ENCODE measurements around the gene UNC80.

The UNC80 gene

GRCh38 chr2:209958016-209958415 is 186.4 kb downstream of the UNC80 start:
- Histone ChIP-seq H3K9ac (ENCODE audit: low read depth in 1 of 2, low read length in 2 of 2) (no peak overlapping the region), H3K4me1 (ENCODE audit: control insufficient read depth in 2 of 2, insufficient read depth in 2 of 2, low read length in 2 of 2) (no peaks in the 10 kb centered on the region), H3K36me3 (ENCODE audit: control insufficient read depth in 2 of 2, insufficient read depth in 2 of 2, low read length in 2 of 2) (no peaks in the 10 kb centered on the region), H3K4me3 (ENCODE audit: low read length in 2 of 2) (no peak overlapping the region), H3K9me3 (ENCODE audit: control insufficient read depth in 2 of 2, low read length in 2 of 2) (no peaks in the 10 kb centered on the region), H3K27me3 (ENCODE audit: control insufficient read depth in 2 of 2, insufficient read depth in 2 of 2, low read length in 2 of 2) (no peaks in the 10 kb centered on the region), H3K27ac (ENCODE audit: low read depth in 2 of 2, low read length in 2 of 2) (no peak overlapping the region)

- H3K9ac ChIP-seq (ENCODE audit: low read depth in 1 of 2, low read length in 2 of 2), result no peak overlapping the region
- no peaks in the 10 kb centered on the region for H3K4me1 ChIP-seq (ENCODE audit: control insufficient read depth in 2 of 2, insufficient read depth in 2 of 2, low read length in 2 of 2)
- no peak overlapping the region for H3K4me3 ChIP-seq (ENCODE audit: low read length in 2 of 2)
- H3K36me3 ChIP-seq (ENCODE audit: control insufficient read depth in 2 of 2, insufficient read depth in 2 of 2, low read length in 2 of 2), result no peaks in the 10 kb centered on the region
- no peaks in the 10 kb centered on the region for H3K27me3 ChIP-seq (ENCODE audit: control insufficient read depth in 2 of 2, insufficient read depth in 2 of 2, low read length in 2 of 2)
- H3K9me3 ChIP-seq (ENCODE audit: control insufficient read depth in 2 of 2, low read length in 2 of 2), result no peaks in the 10 kb centered on the region
- no peak overlapping the region for H3K27ac ChIP-seq (ENCODE audit: low read depth in 2 of 2, low read length in 2 of 2)
These were observed 188.4 kb downstream of the UNC80 start for GRCh38 chr2:209960045-209960444.

- H3K27ac ChIP-seq (ENCODE audit: low read depth in 2 of 2, low read length in 2 of 2), result no peak overlapping the region
- H3K4me3 ChIP-seq (ENCODE audit: low read length in 2 of 2), result no peak overlapping the region
- no peaks in the 10 kb centered on the region for H3K27me3 ChIP-seq (ENCODE audit: control insufficient read depth in 2 of 2, insufficient read depth in 2 of 2, low read length in 2 of 2)
- no peaks in the 10 kb centered on the region for H3K9me3 ChIP-seq (ENCODE audit: control insufficient read depth in 2 of 2, low read length in 2 of 2)
- H3K36me3 ChIP-seq (ENCODE audit: control insufficient read depth in 2 of 2, insufficient read depth in 2 of 2, low read length in 2 of 2), result no peaks in the 10 kb centered on the region
- H3K4me1 ChIP-seq (ENCODE audit: control insufficient read depth in 2 of 2, insufficient read depth in 2 of 2, low read length in 2 of 2), result no peaks in the 10 kb centered on the region
- no peak overlapping the region for H3K9ac ChIP-seq (ENCODE audit: low read depth in 1 of 2, low read length in 2 of 2)
These were observed 189.3 kb downstream of the UNC80 start for GRCh38 chr2:209960676-209961630.

- Histone ChIP-seq H3K9ac (ENCODE audit: low read depth in 1 of 2, low read length in 2 of 2) (no peak overlapping the region), H3K27me3 (ENCODE audit: control insufficient read depth in 2 of 2, insufficient read depth in 2 of 2, low read length in 2 of 2) (no peaks in the 10 kb centered on the region), H3K27ac (ENCODE audit: low read depth in 2 of 2, low read length in 2 of 2) (no peak overlapping the region), H3K9me3 (ENCODE audit: control insufficient read depth in 2 of 2, low read length in 2 of 2) (no peaks in the 10 kb centered on the region), H3K4me3 (ENCODE audit: low read length in 2 of 2) (no peak overlapping the region), H3K36me3 (ENCODE audit: control insufficient read depth in 2 of 2, insufficient read depth in 2 of 2, low read length in 2 of 2) (no peaks in the 10 kb centered on the region), H3K4me1 (ENCODE audit: control insufficient read depth in 2 of 2, insufficient read depth in 2 of 2, low read length in 2 of 2) (no peaks in the 10 kb centered on the region)
These were observed 194.1 kb downstream of the UNC80 start for GRCh38 chr2:209965723-209966122.

- no peaks in the 10 kb centered on the region for H3K4me1 ChIP-seq (ENCODE audit: control insufficient read depth in 2 of 2, insufficient read depth in 2 of 2, low read length in 2 of 2)
- H3K27me3 ChIP-seq (ENCODE audit: control insufficient read depth in 2 of 2, insufficient read depth in 2 of 2, low read length in 2 of 2), result no peaks in the 10 kb centered on the region
- no peaks in the 10 kb centered on the region for H3K36me3 ChIP-seq (ENCODE audit: control insufficient read depth in 2 of 2, insufficient read depth in 2 of 2, low read length in 2 of 2)
- no peak overlapping the region for H3K9ac ChIP-seq (ENCODE audit: low read depth in 1 of 2, low read length in 2 of 2)
- no peak overlapping the region for H3K4me3 ChIP-seq (ENCODE audit: low read length in 2 of 2)
- no peak overlapping the region for H3K27ac ChIP-seq (ENCODE audit: low read depth in 2 of 2, low read length in 2 of 2)
- no peaks in the 10 kb centered on the region for H3K9me3 ChIP-seq (ENCODE audit: control insufficient read depth in 2 of 2, low read length in 2 of 2)
These were observed 198.1 kb downstream of the UNC80 start for GRCh38 chr2:209969692-209970091.

GRCh38 chr2:209970271-209970670 is 198.6 kb downstream of the UNC80 start:
- H3K4me1 ChIP-seq (ENCODE audit: control insufficient read depth in 2 of 2, insufficient read depth in 2 of 2, low read length in 2 of 2), result no peaks in the 10 kb centered on the region
- H3K9me3 ChIP-seq (ENCODE audit: control insufficient read depth in 2 of 2, low read length in 2 of 2), result no peaks in the 10 kb centered on the region
- H3K36me3 ChIP-seq (ENCODE audit: control insufficient read depth in 2 of 2, insufficient read depth in 2 of 2, low read length in 2 of 2), result no peaks in the 10 kb centered on the region
- H3K4me3 ChIP-seq (ENCODE audit: low read length in 2 of 2), result no peak overlapping the region
- no peak overlapping the region for H3K9ac ChIP-seq (ENCODE audit: low read depth in 1 of 2, low read length in 2 of 2)
- H3K27me3 ChIP-seq (ENCODE audit: control insufficient read depth in 2 of 2, insufficient read depth in 2 of 2, low read length in 2 of 2), result no peaks in the 10 kb centered on the region
- no peak overlapping the region for H3K27ac ChIP-seq (ENCODE audit: low read depth in 2 of 2, low read length in 2 of 2)

GRCh38 chr2:209970711-209971110 is 199.1 kb downstream of the UNC80 start:
- no peaks in the 10 kb centered on the region for H3K4me1 ChIP-seq (ENCODE audit: control insufficient read depth in 2 of 2, insufficient read depth in 2 of 2, low read length in 2 of 2)
- H3K27me3 ChIP-seq (ENCODE audit: control insufficient read depth in 2 of 2, insufficient read depth in 2 of 2, low read length in 2 of 2), result no peaks in the 10 kb centered on the region
- no peaks in the 10 kb centered on the region for H3K9me3 ChIP-seq (ENCODE audit: control insufficient read depth in 2 of 2, low read length in 2 of 2)
- no peak overlapping the region for H3K9ac ChIP-seq (ENCODE audit: low read depth in 1 of 2, low read length in 2 of 2)
- H3K36me3 ChIP-seq (ENCODE audit: control insufficient read depth in 2 of 2, insufficient read depth in 2 of 2, low read length in 2 of 2), result no peaks in the 10 kb centered on the region
- no peak overlapping the region for H3K27ac ChIP-seq (ENCODE audit: low read depth in 2 of 2, low read length in 2 of 2)
- H3K4me3 ChIP-seq (ENCODE audit: low read length in 2 of 2), result no peak overlapping the region

GRCh38 chr2:209973328-209973727 is 201.7 kb downstream of the UNC80 start:
- no peaks in the 10 kb centered on the region for H3K9me3 ChIP-seq (ENCODE audit: control insufficient read depth in 2 of 2, low read length in 2 of 2)
- no peak overlapping the region for H3K9ac ChIP-seq (ENCODE audit: low read depth in 1 of 2, low read length in 2 of 2)
- H3K27me3 ChIP-seq (ENCODE audit: control insufficient read depth in 2 of 2, insufficient read depth in 2 of 2, low read length in 2 of 2), result no peaks in the 10 kb centered on the region
- H3K4me3 ChIP-seq (ENCODE audit: low read length in 2 of 2), result no peak overlapping the region
- H3K4me1 ChIP-seq (ENCODE audit: control insufficient read depth in 2 of 2, insufficient read depth in 2 of 2, low read length in 2 of 2), result no peaks in the 10 kb centered on the region
- no peaks in the 10 kb centered on the region for H3K36me3 ChIP-seq (ENCODE audit: control insufficient read depth in 2 of 2, insufficient read depth in 2 of 2, low read length in 2 of 2)
- no peak overlapping the region for H3K27ac ChIP-seq (ENCODE audit: low read depth in 2 of 2, low read length in 2 of 2)

- Histone ChIP-seq H3K9ac (ENCODE audit: low read depth in 1 of 2, low read length in 2 of 2) (no peak overlapping the region), H3K9me3 (ENCODE audit: control insufficient read depth in 2 of 2, low read length in 2 of 2) (no peaks in the 10 kb centered on the region), H3K36me3 (ENCODE audit: control insufficient read depth in 2 of 2, insufficient read depth in 2 of 2, low read length in 2 of 2) (no peaks in the 10 kb centered on the region), H3K4me3 (ENCODE audit: low read length in 2 of 2) (no peak overlapping the region), H3K27me3 (ENCODE audit: control insufficient read depth in 2 of 2, insufficient read depth in 2 of 2, low read length in 2 of 2) (no peaks in the 10 kb centered on the region), H3K4me1 (ENCODE audit: control insufficient read depth in 2 of 2, insufficient read depth in 2 of 2, low read length in 2 of 2) (no peaks in the 10 kb centered on the region), H3K27ac (ENCODE audit: low read depth in 2 of 2, low read length in 2 of 2) (no peak overlapping the region)
These were observed 202.9 kb downstream of the UNC80 start for GRCh38 chr2:209974576-209974975.

GRCh38 chr2:209976698-209977385 is 205.2 kb downstream of the UNC80 start:
- Histone ChIP-seq H3K27me3 (ENCODE audit: control insufficient read depth in 2 of 2, insufficient read depth in 2 of 2, low read length in 2 of 2) (no peaks in the 10 kb centered on the region), H3K36me3 (ENCODE audit: control insufficient read depth in 2 of 2, insufficient read depth in 2 of 2, low read length in 2 of 2) (no peaks in the 10 kb centered on the region), H3K9ac (ENCODE audit: low read depth in 1 of 2, low read length in 2 of 2) (no peak overlapping the region), H3K9me3 (ENCODE audit: control insufficient read depth in 2 of 2, low read length in 2 of 2) (no peaks in the 10 kb centered on the region), H3K4me3 (ENCODE audit: low read length in 2 of 2) (no peak overlapping the region), H3K27ac (ENCODE audit: low read depth in 2 of 2, low read length in 2 of 2) (no peak overlapping the region), H3K4me1 (ENCODE audit: control insufficient read depth in 2 of 2, insufficient read depth in 2 of 2, low read length in 2 of 2) (no peaks in the 10 kb centered on the region)
